Endodermal cell (in vitro differentiated cells): ENCODE measurements around the gene NDUFB10. TPM values are rescaled to one million over a fixed set of nuclear protein-coding genes. Genes with fewer than 3 reads are reported as not detected.
A peak's percentile ranks its signal among the peaks of the same experiment; 100 is the strongest.

Experiments
- DNase-seq: peaks from one replicate; pipeline ENCODE4 v3.0.0-alpha.2; 2017
- H3K27ac ChIP-seq: 2 replicates; pipeline ENCODE4 v1.5.1; 2013; ENCODE audit warnings: mild to moderate bottlenecking, low read depth, low read length, moderate library complexity
- H3K27me3 ChIP-seq: 2 replicates; pipeline ENCODE4 v1.6.1; 2013; ENCODE audit warnings: mild to moderate bottlenecking, low read length, moderate library complexity; ENCODE audit not compliant: insufficient read depth, control insufficient read depth, poor library complexity, severe bottlenecking
- H3K36me3 ChIP-seq: 2 replicates; pipeline ENCODE4 v1.7.0; 2013; ENCODE audit warnings: mild to moderate bottlenecking, low read length, moderate library complexity; ENCODE audit not compliant: control insufficient read depth, insufficient read depth
- H3K4me1 ChIP-seq: one replicate; pipeline ENCODE4 v1.7.0; 2013; ENCODE audit warnings: low read length; ENCODE audit not compliant: control insufficient read depth, insufficient read depth
- H3K4me3 ChIP-seq: 2 replicates; pipeline ENCODE4 v1.5.1; 2013; ENCODE audit warnings: mild to moderate bottlenecking, low read length, moderate library complexity
- H3K9ac ChIP-seq: 2 replicates; pipeline ENCODE4 v1.6.1; 2013; ENCODE audit warnings: mild to moderate bottlenecking, low read length, moderate library complexity; ENCODE audit not compliant: poor library complexity, severe bottlenecking; ENCODE audit errors: extremely low read depth
- H3K9me3 ChIP-seq: 2 replicates; pipeline ENCODE4 v1.6.1; 2013; ENCODE audit warnings: mild to moderate bottlenecking, low read length, moderate library complexity; ENCODE audit not compliant: control insufficient read depth
- H3K27ac Mint-ChIP-seq: 2 replicates; pipeline ENCODE4 v1.8.0; 2020; ENCODE audit warnings: mixed read lengths
- H3K27me3 Mint-ChIP-seq: 2 replicates; pipeline ENCODE4 v1.8.0; 2021; ENCODE audit warnings: mild to moderate bottlenecking, mixed read lengths; ENCODE audit not compliant: insufficient read depth
- H3K36me3 Mint-ChIP-seq: 2 replicates; pipeline ENCODE4 v1.8.0; 2020; ENCODE audit warnings: low read depth, mixed read lengths
- H3K4me1 Mint-ChIP-seq: 2 replicates; pipeline ENCODE4 v1.8.0; 2020; ENCODE audit warnings: mixed read lengths
- H3K4me3 Mint-ChIP-seq: 2 replicates; pipeline ENCODE4 v1.8.0; 2020; ENCODE audit warnings: mild to moderate bottlenecking, moderate library complexity, mixed read lengths
- H3K9me3 Mint-ChIP-seq: 2 replicates; pipeline ENCODE4 v1.8.0; 2020; ENCODE audit warnings: mild to moderate bottlenecking, mixed read lengths
- WGBS, 2 experiments: methylation state at CpG; one replicate each; pipeline versions ENCODE4 v1.1.5 to v1.1.7; 2013; ENCODE audit warnings: missing lambda C conversion rate in 2 of 2, mixed read lengths in 1 of 2; ENCODE audit not compliant: insufficient coverage in 1 of 2, insufficient read length in 1 of 2; 5-methylcytosine and 5-hydroxymethylcytosine counted together
- total RNA-seq, 2 donors: library from RNA; stranded (reverse); fragmentation: NEBNext Ultra II Directional in 1 of 2; extraction: Animal tissue kit (Norgen Biotek cat#: 25700) in 1 of 2; gene quantifications; 2 replicates in 1 of 2; 3 replicates in 1 of 2; pipeline ENCODE4 v1.2.1, GENCODE V29; 2021
- TF ChIP-seq, protein P1 (sequence below): fragments of 200-600 bp; sonication (generic); conservative IDR thresholded peaks from 2 replicates; pipeline ENCODE4 v1.5.0; 2021; ENCODE audit warnings: antibody characterized with exemption, mild to moderate bottlenecking

NDUFB10 gene
- total RNA-seq, 2 donors from 2014 or later = 167 to 192 TPM

DNA sequence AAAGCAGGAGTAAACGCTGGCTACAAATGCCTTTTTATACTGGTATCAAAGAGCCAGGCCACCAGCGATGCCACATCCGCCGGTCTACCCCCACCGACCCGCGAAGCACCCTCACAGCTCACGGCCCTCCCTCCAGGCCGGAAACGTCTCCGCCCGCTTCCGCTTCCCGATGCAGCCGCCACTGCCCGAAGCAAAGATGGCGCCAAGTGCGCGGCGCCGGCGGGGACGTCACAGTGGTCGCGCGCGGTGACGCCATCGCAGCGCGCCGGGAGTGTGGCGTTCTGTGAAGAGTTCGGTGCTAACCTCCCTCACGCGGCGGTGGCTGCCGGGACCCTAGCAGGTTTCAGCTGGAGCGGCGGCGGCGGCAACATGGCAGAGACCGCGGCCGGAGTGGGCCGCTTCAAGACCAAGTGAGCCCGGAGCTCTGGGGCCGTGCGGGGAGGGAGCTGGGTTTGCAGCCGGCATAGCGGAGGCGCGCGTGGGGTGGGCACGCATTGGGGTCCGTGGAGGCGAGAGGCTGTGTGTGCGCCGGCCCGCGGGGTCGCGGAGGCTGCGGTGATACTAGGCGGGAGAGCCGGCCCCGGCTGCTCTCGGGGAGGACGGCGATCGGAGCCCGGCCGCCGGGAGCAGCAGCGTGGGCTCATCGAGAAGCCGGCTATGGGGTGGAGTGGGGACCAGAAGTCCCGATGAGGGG lies 12.6 kb downstream of the NDUFB10 start, which contains the start of gene TBL3:
Gene TBL3 (plus strand): TSS at position 258 of the 694 bp plus-strand sequence. CDS start 112 bp downstream, at position 370.
- peaks cover 13% of the 10 kb centered on the region for H3K36me3 Mint-ChIP-seq

DNA sequence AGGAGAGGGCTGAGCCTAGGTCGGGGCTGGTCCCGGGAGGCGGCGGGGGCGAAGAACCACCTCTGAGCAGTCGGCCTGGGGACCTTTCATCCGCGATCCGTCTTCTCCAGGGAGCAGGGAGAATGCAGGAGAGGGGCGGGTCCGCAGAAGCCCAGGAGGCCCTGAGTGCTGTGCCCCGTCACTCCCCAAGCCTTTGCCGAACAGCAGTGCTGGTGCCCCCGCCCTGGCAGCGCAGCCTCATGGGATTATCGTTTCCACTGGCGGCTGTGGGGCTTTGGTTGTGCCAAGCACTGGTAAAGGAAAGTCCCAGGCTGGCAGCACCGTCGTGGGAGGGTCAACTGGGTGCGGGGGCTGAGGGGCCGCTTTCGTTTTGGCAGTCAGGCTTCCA lies 13.1 kb downstream of the NDUFB10 start:
- H3K4me1 Mint-ChIP-seq = peaks cover 8% of the 10 kb centered on the region
- no peaks in the 10 kb centered on the region for H3K27me3 Mint-ChIP-seq
- H3K36me3 Mint-ChIP-seq = peaks cover 13% of the 10 kb centered on the region
- 4 to 5% methylated on average over 16 to 22 of the region's 22 CpGs for WGBS, 2 experiments
- H3K4me3 Mint-ChIP-seq = peak overlapping the region; percentile 92
- peak overlapping the region; percentile 90 for H3K4me3 ChIP-seq
- peaks cover 16% of the 10 kb centered on the region for H3K36me3 ChIP-seq
- no peaks in the 10 kb centered on the region for H3K9me3 ChIP-seq
- no peaks in the 10 kb centered on the region for H3K4me1 ChIP-seq
- peak overlapping the region; percentile 93 for H3K27ac Mint-ChIP-seq
- no peak for DNase-seq
- TF ChIP-seq, protein P1, sequence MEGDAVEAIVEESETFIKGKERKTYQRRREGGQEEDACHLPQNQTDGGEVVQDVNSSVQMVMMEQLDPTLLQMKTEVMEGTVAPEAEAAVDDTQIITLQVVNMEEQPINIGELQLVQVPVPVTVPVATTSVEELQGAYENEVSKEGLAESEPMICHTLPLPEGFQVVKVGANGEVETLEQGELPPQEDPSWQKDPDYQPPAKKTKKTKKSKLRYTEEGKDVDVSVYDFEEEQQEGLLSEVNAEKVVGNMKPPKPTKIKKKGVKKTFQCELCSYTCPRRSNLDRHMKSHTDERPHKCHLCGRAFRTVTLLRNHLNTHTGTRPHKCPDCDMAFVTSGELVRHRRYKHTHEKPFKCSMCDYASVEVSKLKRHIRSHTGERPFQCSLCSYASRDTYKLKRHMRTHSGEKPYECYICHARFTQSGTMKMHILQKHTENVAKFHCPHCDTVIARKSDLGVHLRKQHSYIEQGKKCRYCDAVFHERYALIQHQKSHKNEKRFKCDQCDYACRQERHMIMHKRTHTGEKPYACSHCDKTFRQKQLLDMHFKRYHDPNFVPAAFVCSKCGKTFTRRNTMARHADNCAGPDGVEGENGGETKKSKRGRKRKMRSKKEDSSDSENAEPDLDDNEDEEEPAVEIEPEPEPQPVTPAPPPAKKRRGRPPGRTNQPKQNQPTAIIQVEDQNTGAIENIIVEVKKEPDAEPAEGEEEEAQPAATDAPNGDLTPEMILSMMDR = no peak
- peak overlapping the region; percentile 73 for H3K9ac ChIP-seq
- no peaks in the 10 kb centered on the region for H3K9me3 Mint-ChIP-seq
- H3K27me3 ChIP-seq = no peaks in the 10 kb centered on the region
- peak overlapping the region; percentile 49 for H3K27ac ChIP-seq

More for the DNA sequence above, 12.6 kb downstream of the NDUFB10 start, which contains the start of gene TBL3:
- 0 to 1% methylated on average over 24 to 78 of the region's 78 CpGs for WGBS, 2 experiments
- no peaks in the 10 kb centered on the region for H3K9me3 ChIP-seq
- DNase-seq = peak; percentile 98
- peak within 1 kb of the TSS; percentile 93 for H3K27ac Mint-ChIP-seq
- no peaks in the 10 kb centered on the region for H3K9me3 Mint-ChIP-seq
- H3K4me1 ChIP-seq = no peaks in the 10 kb centered on the region
- peak within 1 kb of the TSS; percentile 92 for H3K4me3 Mint-ChIP-seq
- H3K9ac ChIP-seq = peak within 1 kb of the TSS; percentile 73
- H3K27me3 Mint-ChIP-seq = no peaks in the 10 kb centered on the region
- peak within 1 kb of the TSS; percentile 90 for H3K4me3 ChIP-seq
- H3K4me1 Mint-ChIP-seq = peaks cover 8% of the 10 kb centered on the region
- H3K36me3 ChIP-seq = peaks cover 13% of the 10 kb centered on the region
- TF ChIP-seq, protein P1 = no peak
- no peaks in the 10 kb centered on the region for H3K27me3 ChIP-seq
- peak within 1 kb of the TSS; percentile 49 for H3K27ac ChIP-seq

DNA sequence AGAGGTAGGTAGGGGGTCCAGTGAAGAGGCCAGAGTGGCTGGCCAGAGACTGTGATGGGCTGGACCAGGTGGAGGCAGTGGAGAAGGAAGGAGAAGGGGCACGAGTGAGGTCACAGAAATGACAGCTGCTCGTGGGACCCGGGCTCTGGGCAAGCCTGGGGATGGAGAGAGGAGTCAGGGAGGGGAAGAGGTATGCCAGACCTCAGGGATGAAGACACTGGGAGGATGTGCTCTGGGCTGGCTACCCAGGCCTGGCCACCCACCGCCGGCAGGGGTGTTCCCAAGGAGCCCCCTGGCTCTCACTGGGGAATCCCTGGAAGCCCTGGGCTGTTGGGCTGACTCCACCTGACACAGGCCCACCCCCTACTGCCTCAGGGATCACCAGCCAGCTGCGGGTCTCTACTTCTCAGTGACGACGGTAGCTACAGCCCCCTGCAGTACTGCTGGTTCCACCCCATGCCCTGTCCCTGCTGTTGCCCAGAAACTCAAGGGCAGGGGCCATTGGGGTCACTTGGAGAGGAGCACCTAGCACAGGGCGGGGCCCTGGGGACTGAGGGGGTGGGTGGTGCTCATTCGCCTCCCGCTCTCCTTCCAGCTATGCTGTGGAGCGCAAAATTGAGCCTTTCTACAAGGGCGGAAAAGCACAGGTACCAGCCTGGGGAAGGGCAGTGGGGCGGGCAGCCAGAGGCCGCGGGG lies 14.3 kb downstream of the NDUFB10 start:
- peaks cover 21% of the 10 kb centered on the region for H3K36me3 ChIP-seq
- 91 to 93% methylated on average over 10 to 16 of the region's 16 CpGs for WGBS, 2 experiments
- no peak overlapping the region for H3K9ac ChIP-seq
- no peak for DNase-seq
- H3K9me3 Mint-ChIP-seq = no peaks in the 10 kb centered on the region
- H3K4me3 Mint-ChIP-seq = peak overlapping the region; percentile 92
- H3K27ac Mint-ChIP-seq = no peak overlapping the region
- H3K9me3 ChIP-seq = no peaks in the 10 kb centered on the region
- H3K4me3 ChIP-seq = no peak overlapping the region
- H3K27me3 ChIP-seq = peaks cover 2% of the 10 kb centered on the region
- no peaks in the 10 kb centered on the region for H3K4me1 ChIP-seq
- TF ChIP-seq, protein P1 = no peak
- no peaks in the 10 kb centered on the region for H3K27me3 Mint-ChIP-seq
- no peak overlapping the region for H3K27ac ChIP-seq
- peaks cover 13% of the 10 kb centered on the region for H3K36me3 Mint-ChIP-seq
- peaks cover 8% of the 10 kb centered on the region for H3K4me1 Mint-ChIP-seq
